Large intestine (tissue), 3 donors: ENCODE data around the gene GTF2IRD1. TPM values are rescaled to one million over a fixed set of nuclear protein-coding genes. Genes with fewer than 3 reads are reported as not detected.
"Not testable (repeated sequence)": the region's sequence is repeated elsewhere in the genome, so short reads cannot be mapped to it uniquely, and the experiment has no call there.

Experiments used
- DNase-seq, 2 donors: peaks; one replicate each; pipeline versions ENCODE4 v3.0.0 to v3.0.0-alpha.2; 2013
- H3K27ac ChIP-seq: one replicate; pipeline ENCODE4 v1.5.1; 2013; ENCODE audit warnings: low read length
- H3K27me3 ChIP-seq: 2 replicates; pipeline ENCODE4 v1.6.1; 2013; ENCODE audit warnings: low read length; ENCODE audit not compliant: control insufficient read depth, insufficient read depth
- H3K36me3 ChIP-seq: 2 replicates; pipeline ENCODE4 v1.6.1; 2013; ENCODE audit warnings: low read length; ENCODE audit not compliant: control insufficient read depth, insufficient read depth
- H3K4me1 ChIP-seq: one replicate; pipeline ENCODE4 v1.6.1; 2013; ENCODE audit warnings: low read length; ENCODE audit not compliant: control insufficient read depth, insufficient read depth
- H3K4me3 ChIP-seq: one replicate; pipeline ENCODE4 v1.5.1; 2013; ENCODE audit warnings: low read length
- H3K9me3 ChIP-seq: one replicate; pipeline ENCODE4 v1.6.1; 2013; ENCODE audit warnings: mild to moderate bottlenecking, low read depth, low read length, moderate library complexity; ENCODE audit not compliant: control insufficient read depth
- WGBS: methylation state at CpG from one replicate; pipeline ENCODE4 v1.1.5; 2013; ENCODE audit warnings: low lambda C conversion rate; ENCODE audit not compliant: insufficient coverage; 5-methylcytosine and 5-hydroxymethylcytosine counted together
- polyA plus RNA-seq: library from polyadenylated mRNA; unstranded; fragments of 120-200 nt; gene quantifications from one replicate; pipeline ENCODE4 v1.2.1, GENCODE V29; 2013

The GTF2IRD1 gene
- polyA plus RNA-seq, 1 donor, result 51.2 TPM

- WGBS, result no CpG with 5 or more reads among the region's 17 CpGs
- Histone ChIP-seq H3K4me3 (no peak overlapping the region), H3K4me1 (no peaks in the 10 kb centered on the region), H3K36me3 (no peaks in the 10 kb centered on the region), H3K27ac (no peak overlapping the region), H3K9me3 (no peaks in the 10 kb centered on the region), H3K27me3 (no peaks in the 10 kb centered on the region)
- no peak for DNase-seq
These were observed 24.5 kb upstream of the GTF2IRD1 start for GRCh38 chr7:74429153-74429747.

DNA sequence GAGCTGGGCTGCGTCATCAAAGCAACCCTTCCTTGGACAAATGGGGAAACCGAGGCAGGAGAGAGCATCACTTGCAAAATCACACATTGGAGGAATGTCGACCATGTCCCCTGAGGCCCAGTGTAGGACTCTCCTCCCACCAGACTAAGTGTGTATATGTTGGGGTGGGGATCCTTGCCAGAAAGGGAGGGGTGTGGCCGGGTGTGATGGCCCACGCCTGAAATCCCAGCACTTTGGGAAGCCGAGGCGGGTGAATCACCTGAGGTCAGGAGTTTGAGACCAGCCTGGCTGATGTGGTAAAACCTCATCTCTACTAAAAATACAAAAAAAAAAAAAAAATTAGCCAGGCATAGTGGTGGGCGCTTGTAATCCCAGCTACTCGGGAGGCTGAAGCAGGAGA is 23.3 kb upstream of the GTF2IRD1 start:
- H3K27me3 ChIP-seq, H3K36me3 ChIP-seq, H3K27ac ChIP-seq, DNase-seq, H3K4me1 ChIP-seq, H3K4me3 ChIP-seq, H3K9me3 ChIP-seq: not testable (repeated sequence)
- no CpG with 5 or more reads among the region's 9 CpGs for WGBS

DNA sequence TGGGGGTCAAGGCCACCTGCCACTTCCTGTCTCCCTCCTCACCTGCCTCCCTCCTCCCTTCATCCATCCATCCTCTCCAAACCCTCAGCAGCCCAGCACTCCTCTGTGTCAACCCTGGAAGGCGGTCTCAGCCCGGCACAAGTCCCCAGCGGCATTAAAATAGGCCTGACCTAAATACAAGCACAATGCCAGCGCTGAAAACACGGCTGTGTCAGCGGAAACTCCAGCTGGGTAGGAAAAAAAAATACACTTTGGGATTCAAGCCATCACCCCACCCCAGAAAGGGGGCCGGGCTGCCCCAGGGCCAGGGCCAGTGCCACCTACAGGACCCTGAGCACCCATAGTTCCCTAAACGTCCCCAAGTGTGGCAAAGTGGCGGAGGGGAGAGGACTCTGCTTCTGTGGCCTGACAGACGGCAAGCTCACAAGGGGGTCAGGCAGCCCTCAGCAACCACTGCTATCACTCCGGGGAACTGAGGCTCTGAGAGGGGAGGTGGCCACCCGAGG is 22.7 kb upstream of the GTF2IRD1 start:
- no peak overlapping the region for H3K27ac ChIP-seq
- WGBS, result 89% methylated on average over 5 of the region's 12 CpGs
- H3K9me3 ChIP-seq, result no peaks in the 10 kb centered on the region
- H3K27me3 ChIP-seq, result no peaks in the 10 kb centered on the region
- H3K4me3 ChIP-seq, result no peak overlapping the region
- H3K4me1 ChIP-seq, result peaks cover 9% of the 10 kb centered on the region
- no peaks in the 10 kb centered on the region for H3K36me3 ChIP-seq
- no peak for DNase-seq

GRCh38 chr7:74437291-74437571 is 16.5 kb upstream of the GTF2IRD1 start:
- not testable (repeated sequence) for DNase-seq, H3K4me3 ChIP-seq, H3K27me3 ChIP-seq, H3K36me3 ChIP-seq, H3K9me3 ChIP-seq
- H3K27ac ChIP-seq, result peak overlapping the region; percentile 47
- peaks cover 20% of the 10 kb centered on the region for H3K4me1 ChIP-seq
- WGBS, result no CpG with 5 or more reads among the region's 1 CpG

DNA sequence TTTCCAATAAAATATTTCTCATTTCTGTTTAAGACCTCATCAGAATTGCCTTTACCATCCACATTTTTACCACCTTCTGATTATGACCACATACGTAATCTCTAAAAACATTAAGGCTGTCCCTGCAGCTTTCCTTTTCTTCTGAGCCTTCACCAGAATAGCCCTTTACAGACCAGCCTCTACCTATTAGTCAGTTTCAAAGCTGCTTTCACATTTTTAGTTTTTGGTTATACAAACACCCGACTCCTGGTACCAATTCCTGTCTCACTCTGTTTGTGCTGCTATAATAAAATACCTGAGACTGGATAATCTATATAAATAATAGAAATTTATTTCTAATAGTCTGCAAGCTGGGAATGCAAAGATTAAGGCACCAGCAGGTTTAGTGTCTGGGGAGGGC is 15.4 kb upstream of the GTF2IRD1 start:
- H3K4me3 ChIP-seq, result no peak overlapping the region
- peaks cover 20% of the 10 kb centered on the region for H3K4me1 ChIP-seq
- no peaks in the 10 kb centered on the region for H3K36me3 ChIP-seq
- no peak for DNase-seq
- WGBS, result 94% methylated on average over 2 of the region's 2 CpGs
- H3K27ac ChIP-seq, result no peak overlapping the region
- no peaks in the 10 kb centered on the region for H3K27me3 ChIP-seq
- H3K9me3 ChIP-seq, result no peaks in the 10 kb centered on the region

DNA sequence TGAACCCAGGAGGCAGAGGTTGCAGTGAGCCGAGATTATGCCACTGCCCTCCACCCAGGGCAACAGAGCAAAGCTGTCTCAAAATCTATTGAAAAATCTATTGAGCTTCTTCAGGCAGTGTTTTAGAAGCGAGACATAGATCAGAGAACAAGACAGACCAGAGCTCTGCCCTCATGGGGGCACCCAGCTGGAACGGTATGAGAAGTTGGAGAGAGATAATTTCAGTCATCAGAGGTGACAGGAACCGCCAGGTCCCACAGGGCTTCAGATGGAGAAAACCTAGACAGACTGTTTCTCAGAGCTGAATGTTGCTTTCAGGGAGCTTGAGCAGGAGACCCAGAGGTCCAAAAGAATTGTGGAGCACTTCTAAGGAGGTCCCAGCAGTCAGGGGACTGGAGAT is 14.2 kb upstream of the GTF2IRD1 start:
- WGBS, result no CpG with 5 or more reads among the region's 4 CpGs
- H3K4me1 ChIP-seq, result peaks cover 20% of the 10 kb centered on the region
- no peaks in the 10 kb centered on the region for H3K27me3 ChIP-seq
- H3K27ac ChIP-seq, result no peak overlapping the region
- no peaks in the 10 kb centered on the region for H3K36me3 ChIP-seq
- no peaks in the 10 kb centered on the region for H3K9me3 ChIP-seq
- DNase-seq, result no peak
- H3K4me3 ChIP-seq, result no peak overlapping the region

DNA sequence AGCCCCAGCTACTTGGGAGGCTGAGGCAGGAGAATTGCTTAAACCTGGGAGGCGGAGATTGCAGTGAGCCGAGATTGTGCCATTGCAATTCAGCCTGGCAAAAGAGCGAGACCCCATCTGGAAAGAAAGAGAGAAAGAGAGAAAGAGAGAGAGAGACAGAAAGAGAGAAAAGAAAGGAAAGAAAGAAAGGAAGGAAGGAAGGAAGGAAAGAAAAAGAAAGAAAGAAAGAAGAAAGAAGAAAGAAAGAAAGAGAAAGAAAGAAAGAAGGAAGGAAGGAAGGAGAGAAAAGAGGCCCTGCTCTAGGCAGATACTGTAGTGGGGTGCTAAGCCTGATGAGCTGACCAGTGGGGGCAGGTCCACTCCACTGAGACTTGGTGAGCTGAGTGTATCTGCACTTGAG is 13.6 kb upstream of the GTF2IRD1 start:
- 100% methylated on average over 3 of the region's 3 CpGs for WGBS
- not testable (repeated sequence) for DNase-seq, H3K9me3 ChIP-seq, H3K27me3 ChIP-seq, H3K36me3 ChIP-seq, H3K4me3 ChIP-seq, H3K27ac ChIP-seq
- peaks cover 18% of the 10 kb centered on the region for H3K4me1 ChIP-seq

DNA sequence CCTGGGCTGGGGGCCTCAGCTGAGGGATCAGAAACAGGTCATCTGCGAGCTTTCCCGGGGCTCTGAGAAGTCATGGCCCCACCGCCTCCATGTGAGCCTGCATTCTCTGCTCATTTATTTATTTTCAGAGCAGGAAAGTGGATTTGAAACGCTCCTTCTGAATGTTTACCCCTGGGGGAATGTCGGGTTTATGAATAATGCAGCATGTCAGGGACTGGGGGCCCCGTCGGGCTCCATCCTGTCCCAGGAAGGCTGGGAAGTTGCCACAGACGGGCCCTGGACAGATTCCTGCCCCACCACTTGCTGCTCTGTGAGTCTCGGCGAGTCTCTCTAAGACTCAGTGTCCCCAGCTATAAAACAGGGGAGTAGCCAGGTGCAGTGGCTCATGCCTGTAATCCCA is 11.9 kb upstream of the GTF2IRD1 start:
- no peaks in the 10 kb centered on the region for H3K27me3 ChIP-seq

DNA sequence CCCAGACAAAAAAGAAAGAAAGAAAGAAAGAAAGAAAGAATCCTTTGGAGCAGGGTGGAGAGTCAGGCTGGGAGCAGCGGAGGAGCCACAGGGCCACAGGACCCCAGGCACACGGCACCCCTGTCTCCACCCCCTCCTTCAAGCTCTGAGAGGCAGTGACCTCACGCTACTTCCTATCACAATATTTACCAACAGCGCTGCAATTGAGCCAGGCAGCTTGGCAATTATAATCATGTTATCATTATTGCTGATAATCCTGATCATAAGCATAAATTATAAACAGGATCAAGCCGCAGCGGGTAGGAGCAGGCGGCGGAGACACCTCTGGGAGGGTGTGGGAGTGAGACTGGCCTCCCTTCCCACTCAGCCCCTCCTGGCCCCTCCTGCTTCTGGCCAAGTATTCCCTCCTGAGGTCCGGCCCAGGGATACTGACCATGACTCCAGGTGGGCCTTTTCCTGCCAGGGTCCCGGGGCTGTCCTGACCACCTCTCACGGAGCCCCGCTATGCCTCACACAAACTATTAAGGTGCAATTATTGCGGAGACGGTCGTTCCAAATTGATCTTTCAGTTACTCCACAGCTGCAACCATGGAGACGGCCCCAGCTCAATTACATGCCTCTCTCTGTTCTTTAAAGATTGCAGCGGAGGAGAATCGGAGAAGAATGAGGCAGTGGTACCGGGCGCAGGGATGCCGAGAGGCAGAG is 10.0 kb upstream of the GTF2IRD1 start:
- Histone ChIP-seq H3K4me1 (no peaks in the 10 kb centered on the region), H3K27ac (no peak overlapping the region), H3K9me3 (no peaks in the 10 kb centered on the region), H3K27me3 (no peaks in the 10 kb centered on the region), H3K36me3 (no peaks in the 10 kb centered on the region), H3K4me3 (no peak overlapping the region)
- DNase-seq, result no peak
- 59% methylated on average over 3 of the region's 21 CpGs for WGBS

More for the DNA sequence above, 11.9 kb upstream of the GTF2IRD1 start:
- no CpG with 5 or more reads among the region's 10 CpGs for WGBS
- Histone ChIP-seq H3K36me3 (no peaks in the 10 kb centered on the region), H3K27ac (no peak overlapping the region), H3K4me3 (no peak overlapping the region), H3K9me3 (no peaks in the 10 kb centered on the region), H3K4me1 (peaks cover 4% of the 10 kb centered on the region)
- no peak for DNase-seq

- Histone ChIP-seq H3K27ac (no peak overlapping the region), H3K4me1 (peaks cover 7% of the 10 kb centered on the region), H3K27me3 (no peaks in the 10 kb centered on the region), H3K36me3 (no peaks in the 10 kb centered on the region), H3K4me3 (no peak overlapping the region), H3K9me3 (no peaks in the 10 kb centered on the region)
- DNase-seq, result no peak
- 94% methylated on average over 2 of the region's 4 CpGs for WGBS
These were observed 4.6 kb upstream of the GTF2IRD1 start for GRCh38 chr7:74449144-74449543.
